ENCODE results near the gene MAPKAP1.

DNA sequence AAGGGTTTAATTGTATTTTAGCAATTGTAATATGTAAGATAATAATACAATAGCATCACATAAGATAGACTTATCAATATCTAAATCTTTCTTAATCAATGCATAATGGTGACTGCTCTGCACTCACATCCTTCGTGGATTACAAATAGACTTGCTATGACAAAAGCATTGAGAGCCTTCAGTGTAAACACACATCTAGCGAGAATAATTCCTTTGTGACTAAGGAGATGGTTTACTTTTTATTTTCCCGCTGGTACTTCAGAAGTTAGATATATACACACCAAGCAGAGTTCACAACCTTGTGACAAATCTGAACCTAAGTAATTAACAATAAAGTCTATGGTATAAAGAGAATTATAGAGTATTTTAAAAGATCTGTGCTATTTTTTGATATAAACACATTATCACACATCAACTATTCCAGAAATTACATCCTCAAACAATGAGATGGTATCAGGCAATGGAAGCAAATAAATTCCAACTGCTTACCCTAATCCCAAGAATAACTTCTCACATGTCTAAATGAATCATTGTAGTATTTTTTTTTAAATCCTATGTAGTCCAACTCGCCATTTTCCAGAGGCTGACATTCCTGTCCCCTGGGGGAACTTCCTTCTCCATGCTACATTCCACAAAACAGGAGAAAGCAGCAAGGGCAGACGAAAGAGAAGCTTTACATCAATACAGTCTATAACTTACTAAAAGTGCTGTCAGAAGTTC is 51.2 kb downstream of the MAPKAP1 start:
- no peak for TF ChIP-seq CTCF (IDR thresholded peaks at IDR 0.05; ENCODE audit: borderline replicate concordance, extremely low read depth, low read length, poor library complexity, severe bottlenecking)
- no peak for TF ChIP-seq EZH2 (IDR thresholded peaks at IDR 0.05; ENCODE audit: borderline replicate concordance, low read depth, low read length, severe bottlenecking)

Data from DND-41 (cell line).